Measurements from ENCODE around the gene SLC28A2.

SLC28A2 gene

DNA sequence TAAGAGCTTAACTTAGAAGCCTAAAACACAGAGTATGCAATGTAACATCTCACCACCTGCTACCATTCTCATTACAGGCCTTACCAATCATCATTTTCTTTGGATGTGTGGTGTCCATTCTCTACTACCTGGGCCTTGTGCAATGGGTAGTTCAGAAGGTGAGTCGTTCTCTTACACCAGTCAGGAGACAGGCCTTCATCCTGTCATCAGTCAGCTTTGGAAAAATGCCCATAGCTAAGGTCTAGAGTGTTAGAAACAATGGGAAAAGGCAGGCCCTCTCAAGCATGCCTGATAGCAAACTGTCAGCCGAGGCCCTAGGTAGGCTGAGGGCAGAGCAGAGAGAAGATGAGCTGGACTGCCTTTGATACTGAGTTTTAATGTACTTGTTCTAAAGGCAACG is 13.5 kb downstream of the SLC28A2 start:
- H3K27ac Mint-ChIP-seq = no peak overlapping the region
- no peaks in the 10 kb centered on the region for H3K36me3 Mint-ChIP-seq (ENCODE audit: low read depth)
- no peak overlapping the region for H3K4me3 Mint-ChIP-seq
- TF ChIP-seq, protein P1, sequence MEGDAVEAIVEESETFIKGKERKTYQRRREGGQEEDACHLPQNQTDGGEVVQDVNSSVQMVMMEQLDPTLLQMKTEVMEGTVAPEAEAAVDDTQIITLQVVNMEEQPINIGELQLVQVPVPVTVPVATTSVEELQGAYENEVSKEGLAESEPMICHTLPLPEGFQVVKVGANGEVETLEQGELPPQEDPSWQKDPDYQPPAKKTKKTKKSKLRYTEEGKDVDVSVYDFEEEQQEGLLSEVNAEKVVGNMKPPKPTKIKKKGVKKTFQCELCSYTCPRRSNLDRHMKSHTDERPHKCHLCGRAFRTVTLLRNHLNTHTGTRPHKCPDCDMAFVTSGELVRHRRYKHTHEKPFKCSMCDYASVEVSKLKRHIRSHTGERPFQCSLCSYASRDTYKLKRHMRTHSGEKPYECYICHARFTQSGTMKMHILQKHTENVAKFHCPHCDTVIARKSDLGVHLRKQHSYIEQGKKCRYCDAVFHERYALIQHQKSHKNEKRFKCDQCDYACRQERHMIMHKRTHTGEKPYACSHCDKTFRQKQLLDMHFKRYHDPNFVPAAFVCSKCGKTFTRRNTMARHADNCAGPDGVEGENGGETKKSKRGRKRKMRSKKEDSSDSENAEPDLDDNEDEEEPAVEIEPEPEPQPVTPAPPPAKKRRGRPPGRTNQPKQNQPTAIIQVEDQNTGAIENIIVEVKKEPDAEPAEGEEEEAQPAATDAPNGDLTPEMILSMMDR (IDR thresholded peaks at IDR 0.05) = no peak
- DNase-seq = no peak
- H3K9me3 Mint-ChIP-seq = no peaks in the 10 kb centered on the region
- H3K4me1 Mint-ChIP-seq = no peaks in the 10 kb centered on the region
- H3K27me3 Mint-ChIP-seq (ENCODE audit: low read depth, poor library complexity) = peaks cover 11% of the 10 kb centered on the region

DNA sequence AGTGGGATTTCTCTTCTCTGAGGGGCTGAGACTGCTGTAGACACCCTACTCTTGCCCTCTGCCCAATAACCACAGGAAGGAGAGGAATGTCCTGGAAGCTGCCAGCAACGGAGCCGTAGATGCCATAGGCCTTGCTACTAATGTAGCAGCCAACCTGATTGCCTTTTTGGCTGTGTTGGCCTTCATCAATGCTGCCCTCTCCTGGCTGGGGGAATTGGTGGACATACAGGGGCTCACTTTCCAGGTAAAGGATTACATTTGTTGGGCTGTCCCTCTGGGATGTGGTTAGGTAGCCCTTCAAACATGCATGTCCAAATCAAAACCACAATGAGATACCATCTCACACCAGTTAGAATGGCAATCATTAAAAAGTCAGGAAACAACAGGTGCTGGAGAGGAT is 16.1 kb downstream of the SLC28A2 start:
- DNase-seq = no peak
- TF ChIP-seq, protein P1 (IDR thresholded peaks at IDR 0.05) = no peak
- no peaks in the 10 kb centered on the region for H3K36me3 Mint-ChIP-seq (ENCODE audit: low read depth)
- no peaks in the 10 kb centered on the region for H3K9me3 Mint-ChIP-seq
- H3K4me3 Mint-ChIP-seq = no peak overlapping the region
- no peak overlapping the region for H3K27ac Mint-ChIP-seq
- no peaks in the 10 kb centered on the region for H3K4me1 Mint-ChIP-seq
- peaks cover 14% of the 10 kb centered on the region for H3K27me3 Mint-ChIP-seq (ENCODE audit: low read depth, poor library complexity)

DNA sequence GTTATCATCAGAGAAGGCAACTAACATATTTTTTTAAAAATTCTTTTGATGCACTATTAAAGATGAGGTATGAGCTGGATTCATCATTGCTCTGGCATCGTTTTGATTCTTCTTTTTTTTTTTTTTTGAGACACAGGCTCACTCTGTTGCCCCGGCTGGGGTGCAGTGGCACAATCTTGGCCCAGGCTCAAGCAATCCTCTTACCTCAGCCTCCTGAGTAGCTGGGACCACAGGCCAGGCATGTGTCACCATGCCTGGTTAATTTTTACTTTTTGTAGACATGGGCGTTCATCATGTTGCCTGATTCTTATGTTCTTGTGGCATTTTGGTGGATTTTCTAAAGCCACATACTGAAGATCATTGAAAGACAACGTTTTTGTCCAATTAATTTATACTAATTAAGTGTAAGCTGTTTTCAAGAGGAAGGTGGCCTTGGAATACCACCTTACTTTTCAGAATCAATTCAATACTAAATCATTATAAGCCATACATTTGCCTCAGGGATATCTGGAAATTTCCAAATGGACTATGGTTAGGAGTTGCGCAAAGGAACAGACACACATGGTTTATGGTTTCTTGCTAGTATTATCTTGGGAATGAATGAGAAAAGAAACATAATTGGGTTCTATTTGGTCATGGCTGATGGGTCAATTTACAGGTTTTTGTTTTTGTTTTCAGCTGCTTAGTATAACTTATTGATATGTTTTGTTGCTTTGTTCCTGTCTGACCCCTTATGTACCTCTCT is 22.8 kb downstream of the SLC28A2 start:
- Mint-ChIP-seq H3K4me3 (no peak overlapping the region), H3K36me3 (ENCODE audit: low read depth) (peaks cover 5% of the 10 kb centered on the region), H3K27ac (no peak overlapping the region), H3K27me3 (ENCODE audit: low read depth, poor library complexity) (peaks cover 20% of the 10 kb centered on the region), H3K9me3 (peaks cover 4% of the 10 kb centered on the region), H3K4me1 (peaks cover 15% of the 10 kb centered on the region)
- no peak for DNase-seq
- TF ChIP-seq, protein P1 (IDR thresholded peaks at IDR 0.05) = no peak

DNA sequence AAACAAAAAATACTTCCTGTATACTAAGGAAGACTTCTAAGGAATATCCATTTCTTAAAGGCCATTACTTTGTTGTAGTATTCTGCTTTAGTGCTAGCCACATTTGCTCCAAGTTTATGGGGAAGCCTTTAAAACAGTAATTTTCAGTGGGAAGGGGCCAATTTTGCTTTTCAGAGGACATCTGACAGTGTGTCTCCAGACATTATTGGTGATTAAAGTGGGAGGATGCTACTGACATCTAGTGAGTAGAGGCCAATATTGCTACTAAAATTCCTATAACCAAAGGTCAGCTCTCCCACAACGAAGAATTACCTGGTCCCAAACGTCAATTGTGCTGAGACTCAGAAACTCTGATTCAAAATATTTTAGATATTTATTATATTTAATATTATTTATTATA is 24.8 kb downstream of the SLC28A2 start:
- H3K27me3 Mint-ChIP-seq (ENCODE audit: low read depth, poor library complexity) = peaks cover 28% of the 10 kb centered on the region
- no peak overlapping the region for H3K27ac Mint-ChIP-seq
- no peak overlapping the region for H3K4me3 Mint-ChIP-seq
- peaks cover 15% of the 10 kb centered on the region for H3K4me1 Mint-ChIP-seq
- no peak for DNase-seq
- peaks cover 5% of the 10 kb centered on the region for H3K36me3 Mint-ChIP-seq (ENCODE audit: low read depth)
- TF ChIP-seq, protein P1 (IDR thresholded peaks at IDR 0.05) = no peak
- H3K9me3 Mint-ChIP-seq = peaks cover 4% of the 10 kb centered on the region

DNA sequence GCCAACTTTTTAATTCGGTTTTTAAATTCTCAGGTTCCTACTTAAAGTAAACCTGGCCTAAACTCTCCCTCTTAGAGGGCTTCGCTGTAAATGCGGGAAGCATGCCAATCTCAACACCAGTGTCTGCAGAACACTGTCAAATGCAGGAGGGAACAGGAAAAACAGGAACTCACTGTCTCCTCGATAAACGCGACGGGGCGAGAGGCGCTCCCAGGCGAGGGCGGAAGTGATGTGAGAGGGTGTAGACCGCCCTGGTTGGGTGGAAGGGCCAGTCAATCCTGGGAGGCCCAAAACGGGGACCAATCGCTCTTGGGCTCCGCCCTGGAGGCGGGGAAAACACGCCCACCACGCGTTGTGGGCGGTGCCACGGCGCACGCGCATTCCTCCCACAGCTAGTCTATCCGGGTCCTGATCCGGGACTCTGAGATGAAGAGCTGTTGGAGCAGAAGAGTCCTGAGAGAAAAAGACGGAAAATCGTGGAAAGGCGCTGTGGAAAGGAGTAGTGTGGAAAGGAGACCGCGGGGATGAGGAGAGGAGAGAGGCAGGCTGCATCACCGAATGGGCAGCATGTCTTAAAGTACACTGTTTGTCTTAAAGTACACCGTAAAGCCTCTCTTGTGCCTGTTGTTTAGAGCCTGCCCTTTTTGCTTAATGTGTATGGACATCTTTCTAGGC is 27.1 kb downstream of the SLC28A2 start:
- Mint-ChIP-seq H3K27ac (peak overlapping the region; percentile 46), H3K4me3 (peak overlapping the region; percentile 90), H3K9me3 (peaks cover 4% of the 10 kb centered on the region), H3K36me3 (ENCODE audit: low read depth) (peaks cover 5% of the 10 kb centered on the region), H3K4me1 (peaks cover 15% of the 10 kb centered on the region), H3K27me3 (ENCODE audit: low read depth, poor library complexity) (peaks cover 37% of the 10 kb centered on the region)
- DNase-seq = peak; percentile 96
- TF ChIP-seq, protein P1 (IDR thresholded peaks at IDR 0.05) = no peak
